ENCODE results near the gene SBK1. TPM values are rescaled to one million over a fixed set of nuclear protein-coding genes. Genes with fewer than 3 reads are reported as not detected.

SBK1 gene
- total and polyA plus RNA-seq, 8 donors = 0.31 to 2.0 (median 0.63) TPM; not detected in 1

DNA sequence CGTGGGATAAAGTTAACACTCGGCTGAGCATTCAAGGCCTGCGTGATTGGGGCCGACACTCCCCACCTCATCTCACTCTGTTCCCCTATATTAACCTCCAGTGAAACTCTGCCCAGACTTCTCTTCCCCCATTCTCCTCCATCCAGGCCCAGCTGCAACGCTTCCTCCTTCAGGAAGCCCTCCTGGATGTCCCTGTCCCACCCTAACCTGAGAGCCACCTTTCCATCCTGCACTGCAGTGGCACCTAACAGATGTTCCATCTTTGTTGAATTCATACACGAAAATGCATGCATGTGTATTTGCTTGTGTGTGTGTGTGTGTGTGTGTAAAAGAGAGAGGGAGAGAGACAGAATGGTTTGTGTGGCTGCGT, 32.6 kb upstream of the SBK1 start:
- peaks cover 8 to 14% (median 11%) of the 10 kb centered on the region in 4 donors for H3K4me1 ChIP-seq
- no peak overlapping the region for H3K27ac ChIP-seq
- TF ChIP-seq POLR2A (IDR thresholded peaks at IDR 0.05) (no peak), CTCF (IDR thresholded peaks at IDR 0.05) (no peak), POLR2AphosphoS5 (IDR thresholded peaks at IDR 0.05) (no peak), EP300 (IDR thresholded peaks at IDR 0.05) (no peak)
- intact Hi-C loops (cut with DNase I; ENCODE audit: low total_unique reads) = no loop called here
- no peaks in the 10 kb centered on the region for H3K36me3 ChIP-seq
- peaks cover 0 to 45% (median 21%) of the 10 kb centered on the region in 3 donors for H3K27me3 ChIP-seq
- no peak for DNase-seq
- no peak overlapping the region for H3K4me3 ChIP-seq
- H3K9me3 ChIP-seq = peaks cover 0 to 8% (median 0%) of the 10 kb centered on the region in 4 donors
- 75 to 83% (median 80%) methylated on average over 7 of the region's 7 CpGs for WGBS, 5 donors

- H3K27me3 ChIP-seq = peaks cover 0 to 49% (median 21%) of the 10 kb centered on the region in 3 donors
- H3K9me3 ChIP-seq = peaks cover 0 to 8% (median 0%) of the 10 kb centered on the region in 4 donors
- no peak for TF ChIP-seq CTCF (IDR thresholded peaks at IDR 0.05)
- no peak for TF ChIP-seq EP300 (IDR thresholded peaks at IDR 0.05)
- no peak for TF ChIP-seq POLR2AphosphoS5 (IDR thresholded peaks at IDR 0.05)
- H3K27ac ChIP-seq = no peak overlapping the region
- DNase-seq = no peak
- H3K4me1 ChIP-seq = peaks cover 8 to 14% (median 11%) of the 10 kb centered on the region in 4 donors
- intact Hi-C loops (cut with DNase I; ENCODE audit: low total_unique reads) = no loop called here
- H3K4me3 ChIP-seq = no peak overlapping the region
- 71 to 100% (median 92%) methylated on average over 1 of the region's 1 CpG for WGBS, 5 donors
- no peaks in the 10 kb centered on the region for H3K36me3 ChIP-seq
Observed at GRCh38 chr16:28260193-28260592, 32.1 kb upstream of the SBK1 start.

DNA sequence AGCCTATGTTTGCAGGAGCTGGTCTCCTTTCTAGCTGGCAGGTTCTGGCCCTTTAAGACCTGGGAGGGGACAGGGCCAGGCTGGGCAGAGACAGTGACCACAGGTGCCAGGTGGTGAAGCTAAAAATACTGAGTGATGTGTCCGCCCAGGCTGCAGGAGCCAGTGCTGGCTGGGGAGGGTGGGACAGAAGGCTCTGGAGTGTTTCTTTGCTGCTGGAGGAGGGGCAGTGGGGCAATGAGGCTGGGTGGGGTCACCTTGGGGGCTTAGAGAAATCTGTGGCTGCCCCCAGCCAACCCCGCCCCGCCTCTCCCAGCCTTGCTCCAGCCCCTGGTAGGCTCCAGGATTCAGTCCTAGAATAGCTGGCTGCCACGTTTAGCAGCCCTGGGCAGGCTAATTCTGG, 30.4 kb upstream of the SBK1 start:
- intact Hi-C loops (cut with DNase I; ENCODE audit: low total_unique reads) = no loop called here
- Histone ChIP-seq H3K27me3 (peaks cover 0 to 58% (median 21%) of the 10 kb centered on the region in 3 donors), H3K27ac (no peak overlapping the region), H3K4me3 (no peak overlapping the region), H3K36me3 (no peaks in the 10 kb centered on the region), H3K4me1 (peaks cover 8 to 14% (median 11%) of the 10 kb centered on the region in 4 donors), H3K9me3 (peaks cover 0 to 8% (median 0%) of the 10 kb centered on the region in 4 donors)
- no peak for TF ChIP-seq CTCF (IDR thresholded peaks at IDR 0.05)
- no peak for TF ChIP-seq POLR2AphosphoS5 (IDR thresholded peaks at IDR 0.05)
- TF ChIP-seq POLR2A (IDR thresholded peaks at IDR 0.05) = no peak
- no peak for TF ChIP-seq EP300 (IDR thresholded peaks at IDR 0.05)
- 31 to 52% (median 34%) methylated on average over 2 to 4 of the region's 4 CpGs for WGBS, 5 donors
- no peak for DNase-seq

DNA sequence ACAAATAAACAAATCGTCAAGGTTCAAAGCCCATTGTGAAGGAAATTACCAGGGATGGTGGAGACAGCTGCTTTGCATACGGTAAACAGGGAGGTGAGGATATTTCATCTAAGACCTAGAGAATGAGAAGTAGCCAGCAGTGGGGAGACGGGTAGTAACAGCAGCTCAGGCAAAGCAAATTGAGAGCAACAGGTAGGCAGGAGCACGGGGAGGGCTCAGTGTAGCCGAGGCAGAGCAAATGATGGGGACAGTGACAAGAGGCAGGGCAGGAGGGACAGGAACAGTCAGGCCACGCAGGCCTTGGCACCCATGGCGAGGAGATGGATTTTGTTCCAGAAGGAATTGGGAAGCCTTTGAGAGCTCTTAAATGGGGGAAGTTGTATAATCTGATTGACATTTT, 29.0 kb upstream of the SBK1 start:
- Histone ChIP-seq H3K4me3 (no peak overlapping the region), H3K36me3 (no peaks in the 10 kb centered on the region), H3K27ac (no peak overlapping the region), H3K27me3 (peaks cover 0 to 49% (median 18%) of the 10 kb centered on the region in 3 donors), H3K4me1 (peaks cover 6 to 12% (median 8%) of the 10 kb centered on the region in 4 donors), H3K9me3 (peaks cover 0 to 8% (median 0%) of the 10 kb centered on the region in 4 donors)
- WGBS, 5 donors = 59 to 63% (median 59%) methylated on average over 6 to 7 of the region's 7 CpGs
- intact Hi-C loops (cut with DNase I; ENCODE audit: low total_unique reads) = no loop called here
- DNase-seq = no peak
- no peak for TF ChIP-seq EP300 (IDR thresholded peaks at IDR 0.05)
- no peak for TF ChIP-seq CTCF (IDR thresholded peaks at IDR 0.05)
- TF ChIP-seq POLR2A (IDR thresholded peaks at IDR 0.05) = no peak
- no peak for TF ChIP-seq POLR2AphosphoS5 (IDR thresholded peaks at IDR 0.05)

Data from stomach (tissue), 9 donors.